Activated naive CD8-positive, alpha-beta T cell treated with anti-CD3 and anti-CD28 coated beads, Interleukin-2, amount 50 U/mL, for 24 hours (primary cell): ENCODE results near the gene CRYBG3.

Source experiments
- ATAC-seq: fragments of 150-1000 bp; cut with Tn5 transposase; one replicate; pipeline ENCODE4 v1.10.0; 2021
- DNase-seq: peaks from one replicate; pipeline ENCODE4 v3.0.0; 2021
- H3K27ac Mint-ChIP-seq: one replicate; pipeline ENCODE4 v1.8.0; 2021; ENCODE audit warnings: mild to moderate bottlenecking, mixed read lengths
- H3K27me3 Mint-ChIP-seq: one replicate; pipeline ENCODE4 v1.8.0; 2021; ENCODE audit warnings: mixed read lengths
- H3K36me3 Mint-ChIP-seq: one replicate; pipeline ENCODE4 v1.8.0; 2021; ENCODE audit warnings: low read depth, mixed read lengths
- H3K4me1 Mint-ChIP-seq: one replicate; pipeline ENCODE4 v1.8.0; 2021; ENCODE audit warnings: mixed read lengths
- H3K4me3 Mint-ChIP-seq: one replicate; pipeline ENCODE4 v1.8.0; 2021; ENCODE audit warnings: mild to moderate bottlenecking, moderate library complexity, mixed read lengths
- H3K9me3 Mint-ChIP-seq: one replicate; pipeline ENCODE4 v1.8.0; 2021; ENCODE audit warnings: mixed read lengths

Gene CRYBG3

GRCh38 chr3:97821774-97822358, at the start of gene CRYBG3:
Gene CRYBG3 (plus strand): TSS chr3:97822011. CDS start chr3:97822207, 196 bp downstream.
- H3K9me3 Mint-ChIP-seq: no peaks in the 10 kb centered on the region
- peaks cover 20% of the 10 kb centered on the region for H3K27me3 Mint-ChIP-seq
- DNase-seq (peak; percentile 85), ATAC-seq (peak; percentile 100)
- H3K4me3 Mint-ChIP-seq: peak within 1 kb of the TSS; percentile 91
- H3K36me3 Mint-ChIP-seq: no peaks in the 10 kb centered on the region
- H3K4me1 Mint-ChIP-seq: peaks cover 23% of the 10 kb centered on the region
- peak within 1 kb of the TSS; percentile 90 for H3K27ac Mint-ChIP-seq

GRCh38 chr3:97772926-97773325, 48.9 kb upstream of the CRYBG3 start:
- H3K4me3 Mint-ChIP-seq: no peak overlapping the region
- ATAC-seq: no peak
- DNase-seq: no peak
- no peaks in the 10 kb centered on the region for H3K9me3 Mint-ChIP-seq
- H3K36me3 Mint-ChIP-seq: peaks cover 29% of the 10 kb centered on the region
- no peaks in the 10 kb centered on the region for H3K27me3 Mint-ChIP-seq
- H3K27ac Mint-ChIP-seq: no peak overlapping the region
- H3K4me1 Mint-ChIP-seq: no peaks in the 10 kb centered on the region

- ATAC-seq: no peak
- DNase-seq: no peak
- Mint-ChIP-seq H3K27me3 (no peaks in the 10 kb centered on the region), H3K9me3 (no peaks in the 10 kb centered on the region), H3K4me3 (no peak overlapping the region), H3K36me3 (peaks cover 7% of the 10 kb centered on the region), H3K27ac (no peak overlapping the region), H3K4me1 (no peaks in the 10 kb centered on the region)
Observed at GRCh38 chr3:97778152-97778551, 43.7 kb upstream of the CRYBG3 start.

GRCh38 chr3:97793420-97794019, 28.3 kb upstream of the CRYBG3 start:
- no peak overlapping the region for H3K27ac Mint-ChIP-seq
- no peaks in the 10 kb centered on the region for H3K36me3 Mint-ChIP-seq
- no peak for DNase-seq
- no peaks in the 10 kb centered on the region for H3K27me3 Mint-ChIP-seq
- no peaks in the 10 kb centered on the region for H3K9me3 Mint-ChIP-seq
- ATAC-seq: no peak
- H3K4me1 Mint-ChIP-seq: no peaks in the 10 kb centered on the region
- no peak overlapping the region for H3K4me3 Mint-ChIP-seq

- ATAC-seq (no peak), DNase-seq (no peak)
- H3K36me3 Mint-ChIP-seq: no peaks in the 10 kb centered on the region
- no peak overlapping the region for H3K27ac Mint-ChIP-seq
- H3K4me3 Mint-ChIP-seq: no peak overlapping the region
- no peaks in the 10 kb centered on the region for H3K27me3 Mint-ChIP-seq
- no peaks in the 10 kb centered on the region for H3K9me3 Mint-ChIP-seq
- no peaks in the 10 kb centered on the region for H3K4me1 Mint-ChIP-seq
Observed at GRCh38 chr3:97795951-97796350, 25.9 kb upstream of the CRYBG3 start.

GRCh38 chr3:97804471-97804870, 17.3 kb upstream of the CRYBG3 start:
- Mint-ChIP-seq H3K4me1 (no peaks in the 10 kb centered on the region), H3K9me3 (no peaks in the 10 kb centered on the region), H3K27ac (no peak overlapping the region), H3K36me3 (peaks cover 2% of the 10 kb centered on the region), H3K27me3 (peaks cover 1% of the 10 kb centered on the region), H3K4me3 (no peak overlapping the region)
- DNase-seq (no peak), ATAC-seq (no peak)

- DNase-seq: no peak
- no peak overlapping the region for H3K4me3 Mint-ChIP-seq
- ATAC-seq: no peak
Observed at GRCh38 chr3:97810779-97811390, 10.9 kb upstream of the CRYBG3 start.

GRCh38 chr3:97815149-97815917, 6.5 kb upstream of the CRYBG3 start:
- peak overlapping the region; percentile 60 for H3K27ac Mint-ChIP-seq
- peak; percentile 21 for DNase-seq
- H3K4me3 Mint-ChIP-seq: no peak overlapping the region
- H3K4me1 Mint-ChIP-seq: peaks cover 13% of the 10 kb centered on the region
- H3K36me3 Mint-ChIP-seq: no peaks in the 10 kb centered on the region
- peaks cover 2% of the 10 kb centered on the region for H3K27me3 Mint-ChIP-seq
- no peaks in the 10 kb centered on the region for H3K9me3 Mint-ChIP-seq
- peak; percentile 92 for ATAC-seq

More at GRCh38 chr3:97810779-97811390, 10.9 kb upstream of the CRYBG3 start:
- Mint-ChIP-seq H3K4me1 (peaks cover 10% of the 10 kb centered on the region), H3K36me3 (no peaks in the 10 kb centered on the region), H3K27me3 (peaks cover 1% of the 10 kb centered on the region), H3K9me3 (no peaks in the 10 kb centered on the region), H3K27ac (no peak overlapping the region)

GRCh38 chr3:97816811-97817210, 5.0 kb upstream of the CRYBG3 start:
- Mint-ChIP-seq H3K9me3 (no peaks in the 10 kb centered on the region), H3K4me3 (no peak overlapping the region), H3K27ac (no peak overlapping the region), H3K4me1 (peaks cover 22% of the 10 kb centered on the region), H3K36me3 (no peaks in the 10 kb centered on the region), H3K27me3 (peaks cover 5% of the 10 kb centered on the region)
- ATAC-seq (no peak), DNase-seq (no peak)

GRCh38 chr3:97817965-97818364, 3.8 kb upstream of the CRYBG3 start:
- Mint-ChIP-seq H3K36me3 (no peaks in the 10 kb centered on the region), H3K27me3 (peaks cover 12% of the 10 kb centered on the region), H3K9me3 (no peaks in the 10 kb centered on the region), H3K4me3 (no peak overlapping the region), H3K4me1 (peaks cover 29% of the 10 kb centered on the region), H3K27ac (no peak overlapping the region)
- ATAC-seq: no peak
- DNase-seq: no peak

GRCh38 chr3:97820780-97821179, 1.0 kb upstream of the CRYBG3 start:
- ATAC-seq: no peak
- Mint-ChIP-seq H3K9me3 (no peaks in the 10 kb centered on the region), H3K4me1 (peaks cover 26% of the 10 kb centered on the region), H3K27ac (no peak overlapping the region), H3K27me3 (peaks cover 20% of the 10 kb centered on the region), H3K4me3 (peak overlapping the region; percentile 91), H3K36me3 (no peaks in the 10 kb centered on the region)
- DNase-seq: no peak

GRCh38 chr3:97821287-97821773, 481 bp upstream of the CRYBG3 start:
- Mint-ChIP-seq H3K9me3 (no peaks in the 10 kb centered on the region), H3K4me3 (peak overlapping the region; percentile 91), H3K36me3 (no peaks in the 10 kb centered on the region), H3K27ac (no peak overlapping the region), H3K27me3 (peaks cover 20% of the 10 kb centered on the region), H3K4me1 (peaks cover 23% of the 10 kb centered on the region)
- peak; percentile 47 for ATAC-seq
- DNase-seq: peak; percentile 52

GRCh38 chr3:97822359-97822775, 556 bp downstream of the CRYBG3 start:
- peak overlapping the region; percentile 91 for H3K4me3 Mint-ChIP-seq
- no peaks in the 10 kb centered on the region for H3K36me3 Mint-ChIP-seq
- peak; percentile 16 for DNase-seq
- no peak for ATAC-seq
- H3K27ac Mint-ChIP-seq: peak overlapping the region; percentile 90
- H3K27me3 Mint-ChIP-seq: peaks cover 20% of the 10 kb centered on the region
- peaks cover 23% of the 10 kb centered on the region for H3K4me1 Mint-ChIP-seq
- H3K9me3 Mint-ChIP-seq: no peaks in the 10 kb centered on the region

- Mint-ChIP-seq H3K27me3 (peaks cover 18% of the 10 kb centered on the region), H3K27ac (no peak overlapping the region), H3K9me3 (no peaks in the 10 kb centered on the region), H3K4me1 (peaks cover 23% of the 10 kb centered on the region), H3K4me3 (peak overlapping the region; percentile 91), H3K36me3 (no peaks in the 10 kb centered on the region)
- no peak for DNase-seq
- ATAC-seq: no peak
Observed at GRCh38 chr3:97823046-97824004, 1.5 kb downstream of the CRYBG3 start.
